Sigmoid colon (tissue), 7 donors: Measurements from ENCODE around the gene EFEMP2. TPM values are rescaled to one million over a fixed set of nuclear protein-coding genes. Genes with fewer than 3 reads are reported as not detected.

Experiments used
- DNase-seq: peaks from one replicate; pipeline ENCODE4 v3.0.0-alpha.2; 2019
- H3K27ac ChIP-seq, 4 donors: fragments of 200-600 bp; sonication (generic); one replicate each; pipeline ENCODE4 v1.5.1; 2016 to 2019; ENCODE audit warnings: mild to moderate bottlenecking in 1 of 4
- H3K27me3 ChIP-seq, 3 donors: fragments of 200-600 bp; sonication (generic); one replicate each; pipeline ENCODE4 v1.5.1; 2019; ENCODE audit warnings: mild to moderate bottlenecking in 1 of 3
- H3K36me3 ChIP-seq, 4 donors: fragments of 200-600 bp; sonication (generic); one replicate each; pipeline ENCODE4 v1.5.1; 2016 to 2019
- H3K4me1 ChIP-seq, 4 donors: fragments of 200-600 bp; sonication (generic); one replicate each; pipeline ENCODE4 v1.5.1; 2017 to 2019
- H3K4me3 ChIP-seq, 4 donors: fragments of 200-600 bp; sonication (generic); one replicate each; pipeline ENCODE4 v1.5.1; 2017 to 2019; ENCODE audit warnings: mild to moderate bottlenecking in 2 of 4, moderate library complexity in 1 of 4
- H3K9me3 ChIP-seq, 4 donors: fragments of 200-600 bp in 3 of 4; sonication (generic) in 3 of 4; one replicate each; pipeline versions ENCODE4 v1.5.1 to v1.6.1; 2013 to 2019
- CTCF ChIP-seq, 4 experiments: fragments of 450-650 bp in 3 of 4; fragments of 200-600 bp in 1 of 4; IDR thresholded peaks; one replicate each; pipeline ENCODE4 v1.5.1; 2016 to 2019; ENCODE audit warnings: antibody characterized with exemption in 4 of 4, mild to moderate bottlenecking in 3 of 4, moderate library complexity in 2 of 4
- EP300 ChIP-seq, 4 donors: sonication (generic); formaldehyde crosslinking; IDR thresholded peaks; one replicate each; pipeline ENCODE4 v1.6.1; 2017; ENCODE audit warnings: antibody characterized with exemption in 4 of 4
- POLR2A ChIP-seq, 2 donors: fragments of 450-650 bp; IDR thresholded peaks; one replicate each; pipeline ENCODE4 v1.6.1; 2016; ENCODE audit warnings: antibody characterized with exemption in 2 of 2, mild to moderate bottlenecking in 2 of 2, moderate library complexity in 2 of 2
- POLR2AphosphoS5 ChIP-seq, 4 donors: sonication (generic); formaldehyde crosslinking; IDR thresholded peaks; one replicate each; pipeline ENCODE4 v1.6.1; 2017; ENCODE audit warnings: antibody characterized with exemption in 4 of 4
- whole genome bisulfite sequencing, 2 donors: extraction: QIAGEN DNeasy Blood & Tissue Kit; methylation state at CpG; one replicate each; pipeline ENCODE4 v1.1.7; 2013; 5-methylcytosine and 5-hydroxymethylcytosine counted together
- intact Hi-C: fragments of 100-400 bp; cut with DNase I; formaldehyde crosslinking; loops from one replicate; pipeline ENCODE4 v1.15.1; 2023
- polyA plus RNA-seq, 3 donors: library from polyadenylated mRNA; stranded (reverse); fragments of 200-250 nt; gene quantifications; one replicate each; pipeline ENCODE4 v1.2.3, GENCODE V29; 2013
- total RNA-seq, 4 donors: library from RNA; depleted of rRNA; stranded (reverse); fragments of >200 nt; gene quantifications; one replicate each; pipeline ENCODE4 v1.1.0, GENCODE V29; 2016
- donor health status: healthy with polysubstance abuse.
- donor health status: Bipolar disorder and iron deficiency.
- donor health status: healthy.

EFEMP2 gene
- total and polyA plus RNA-seq, 7 donors, result 8.6 to 120 (median 71.7) TPM

GRCh38 chr11:65886826-65887722 is 14.5 kb upstream of the EFEMP2 start:
- peak overlapping the region; percentile 95 to 98 (median 97) for H3K27ac ChIP-seq
- H3K27me3 ChIP-seq, result no peaks in the 10 kb centered on the region
- no peaks in the 10 kb centered on the region for H3K9me3 ChIP-seq
- DNase-seq, result no peak
- intact Hi-C loops, result loop anchor here (5.0 kb wide), 1 partner anchor 115 kb away; the partner anchor contains the start of genes BANF1 and EIF1AD
- peak overlapping the region in 3 of 4 donors; percentile 60 to 75 (median 65) for H3K4me3 ChIP-seq
- TF ChIP-seq CTCF (IDR thresholded peaks at IDR 0.05) (no peak), POLR2A (IDR thresholded peaks at IDR 0.05) (no peak), POLR2AphosphoS5 (IDR thresholded peaks at IDR 0.05) (no peak)
- 80 to 83% methylated on average over 14 of the region's 14 CpGs for WGBS, 2 donors
- H3K4me1 ChIP-seq, result peaks cover 0 to 59% (median 50%) of the 10 kb centered on the region in 4 donors
- H3K36me3 ChIP-seq, result peaks cover 4 to 41% (median 15%) of the 10 kb centered on the region in 4 donors

GRCh38 chr11:65885808-65886536 is 13.4 kb upstream of the EFEMP2 start:
- H3K4me1 ChIP-seq, result peaks cover 0 to 48% (median 40%) of the 10 kb centered on the region in 4 donors
- intact Hi-C loops, result loop anchor here (5.0 kb wide), 1 partner anchor 116 kb away; the partner anchor contains the start of genes BANF1 and EIF1AD
- no peaks in the 10 kb centered on the region for H3K9me3 ChIP-seq
- WGBS, 2 donors, result 81 to 90% methylated on average over 12 of the region's 12 CpGs
- H3K36me3 ChIP-seq, result peaks cover 4 to 45% (median 15%) of the 10 kb centered on the region in 4 donors
- H3K27me3 ChIP-seq, result no peaks in the 10 kb centered on the region
- no peak overlapping the region for H3K4me3 ChIP-seq
- TF ChIP-seq EP300 (IDR thresholded peaks at IDR 0.05) (no peak), CTCF (IDR thresholded peaks at IDR 0.05) (no peak), POLR2A (IDR thresholded peaks at IDR 0.05) (no peak), POLR2AphosphoS5 (IDR thresholded peaks at IDR 0.05) (no peak)
- DNase-seq, result no peak
- H3K27ac ChIP-seq, result peak overlapping the region in 1 of 4 donors; percentile 52

- peaks cover 4 to 45% (median 15%) of the 10 kb centered on the region in 4 donors for H3K36me3 ChIP-seq
- intact Hi-C loops, result loop anchor here (5.0 kb wide), 1 partner anchor 117 kb away; the partner anchor contains the start of genes BANF1 and EIF1AD
- H3K27ac ChIP-seq, result peak overlapping the region in 3 of 4 donors; percentile 20 to 63 (median 52)
- DNase-seq, result no peak
- peaks cover 0 to 43% (median 39%) of the 10 kb centered on the region in 4 donors for H3K4me1 ChIP-seq
- no peak overlapping the region for H3K4me3 ChIP-seq
- TF ChIP-seq POLR2AphosphoS5 (IDR thresholded peaks at IDR 0.05) (no peak), EP300 (IDR thresholded peaks at IDR 0.05) (no peak)
- no peaks in the 10 kb centered on the region for H3K27me3 ChIP-seq
- 94 to 97% methylated on average over 7 of the region's 7 CpGs for WGBS, 2 donors
- H3K9me3 ChIP-seq, result no peaks in the 10 kb centered on the region
Observed at GRCh38 chr11:65885231-65885630, 12.6 kb upstream of the EFEMP2 start.

DNA sequence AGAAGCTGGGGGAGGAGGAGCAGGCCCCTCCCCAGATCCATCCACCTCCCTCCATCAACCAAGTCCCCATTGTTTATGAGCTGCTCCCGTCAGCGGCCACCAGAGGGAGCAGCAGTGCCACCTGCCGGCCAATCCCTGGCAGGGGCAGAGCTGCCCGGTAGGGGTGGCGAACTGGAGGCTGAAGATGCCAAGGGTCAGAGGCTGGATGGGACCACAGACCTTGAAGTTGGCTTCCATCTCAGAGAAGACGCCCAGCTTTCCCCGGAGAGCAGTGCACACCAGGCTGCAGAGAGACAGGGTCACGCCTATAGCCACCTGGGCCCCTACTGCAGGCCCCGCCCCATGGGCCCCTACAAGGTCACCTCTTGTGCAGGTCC is 12.1 kb upstream of the EFEMP2 start:
- Histone ChIP-seq H3K4me3 (no peak overlapping the region), H3K27ac (peak overlapping the region in 3 of 4 donors; percentile 20 to 63 (median 52)), H3K9me3 (no peaks in the 10 kb centered on the region), H3K27me3 (no peaks in the 10 kb centered on the region), H3K36me3 (peaks cover 4 to 45% (median 15%) of the 10 kb centered on the region in 4 donors), H3K4me1 (peaks cover 0 to 38% (median 34%) of the 10 kb centered on the region in 4 donors)
- WGBS, 2 donors, result 16 to 24% methylated on average over 9 of the region's 9 CpGs
- peak; percentile 88 for DNase-seq
- TF ChIP-seq EP300 (IDR thresholded peaks at IDR 0.05), result no peak
- TF ChIP-seq CTCF (IDR thresholded peaks at IDR 0.05), result peak; percentile 99 to 100 (median 99)
- TF ChIP-seq POLR2AphosphoS5 (IDR thresholded peaks at IDR 0.05), result peak in 3 of 4 donors; percentile 38 to 44 (median 42)
- intact Hi-C loops, result loop anchor here (1.0 to 5.0 kb wide), 2 partner anchors 105 to 118 kb away; partner anchors contain the start of genes BANF1 and EIF1AD
